ENCODE results near the gene CIBAR2. TPM values are rescaled to one million over a fixed set of nuclear protein-coding genes. Genes with fewer than 3 reads are reported as not detected.

CIBAR2 gene
- total and polyA plus RNA-seq, 10 of the 15 experiments (the other 5 are each of a cell fraction or from before 2014, with no cell fraction given): 0.05 to 0.16 (median 0.07) TPM; not detected in 7

DNA sequence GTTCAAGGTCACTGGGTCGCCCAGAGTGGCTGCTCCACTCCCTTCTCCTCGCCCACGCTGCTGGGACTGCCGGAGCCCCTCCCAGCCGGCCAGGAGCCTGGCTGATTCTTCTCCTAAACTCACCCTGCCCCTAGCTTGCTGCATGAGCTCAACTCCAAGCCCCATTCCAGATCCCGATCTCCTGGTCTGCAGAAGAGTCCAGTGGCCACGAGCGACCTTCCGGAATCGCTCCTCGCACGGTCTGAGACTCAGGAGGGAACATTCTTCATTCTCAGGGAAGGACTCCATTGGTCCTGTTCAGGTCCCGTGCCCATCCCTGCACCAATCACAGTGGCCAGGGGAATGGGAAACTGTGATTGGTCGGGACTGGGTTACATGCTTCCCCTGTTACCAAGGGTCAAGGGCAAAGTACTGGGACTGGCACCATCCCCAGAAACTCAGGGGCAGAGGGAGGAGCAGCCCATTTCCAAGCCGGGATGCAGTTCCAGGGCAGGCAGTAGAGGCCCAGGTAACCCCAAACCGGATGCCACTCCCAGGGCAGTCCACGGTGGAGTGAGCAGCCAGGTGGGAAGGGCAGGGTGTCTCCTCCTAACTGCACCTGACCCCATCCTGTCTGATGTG lies 24.5 kb upstream of the CIBAR2 start:
- in situ Hi-C loops (cut with MboI) (no loop called here), intact Hi-C loops (cut with micrococcal nuclease; ENCODE audit: unreplicated experiment) (loop anchor here (5.0 kb wide), 1 partner anchor 90 kb away; no protein-coding TSS in a partner anchor)
- ATAC-seq: peak; percentile 55
- Histone ChIP-seq H3K4me2 (ENCODE audit: control insufficient read depth, insufficient read depth) (peak overlapping the region; percentile 68), H3K9ac (ENCODE audit: control insufficient read depth, insufficient read depth, low read length) (no peak overlapping the region), H3K27ac (ENCODE audit: control insufficient read depth, insufficient read depth) (no peak overlapping the region), H3K79me2 (ENCODE audit: control insufficient read depth, insufficient read depth, low read length) (no peaks in the 10 kb centered on the region), H3K4me1 (ENCODE audit: control insufficient read depth, insufficient read depth, low read length) (peaks cover 26% of the 10 kb centered on the region), H3K36me3 (ENCODE audit: control insufficient read depth in 2 of 2, insufficient read depth in 2 of 2, low read length in 1 of 2) (no peaks in the 10 kb centered on the region), H3K27me3 (replicated peaks in 1 of 2; ENCODE audit: control insufficient read depth in 2 of 2, insufficient read depth in 2 of 2, low read length in 1 of 2) (no peaks in the 10 kb centered on the region), H4K20me1 (ENCODE audit: control insufficient read depth, insufficient read depth) (no peaks in the 10 kb centered on the region), H3K9me3 (replicated peaks; ENCODE audit: control insufficient read depth, insufficient read depth, low read length) (no peaks in the 10 kb centered on the region; the same call in 2 of the 3 replicates), H3K4me3 (no peak overlapping the region), H2AFZ (ENCODE audit: control insufficient read depth, low read depth, low read length) (peak overlapping the region; percentile 80)
- BruUV-seq (replicated peaks): no TSS peak
- no peak for DNase-seq (ENCODE audit: low read depth, low spot score)
- POLR2A ChIA-PET: no interaction called here
- 0 out of 2 replicates have a peak, but pooled peaks have one; percentile 10 for TF ChIP-seq IKZF1 (conservative IDR thresholded peaks at IDR 0.05)
- TF ChIP-seq SIX5 (IDR thresholded peaks at IDR 0.05; ENCODE audit: low read depth, low read length, severe bottlenecking): no peak
- TF ChIP-seq RFX5 (IDR thresholded peaks at IDR 0.05; ENCODE audit: low read depth, low read length): peak; percentile 64
- 0 out of 2 replicates have a peak, but pooled peaks have one; percentile 43 for TF ChIP-seq NFYB (IDR thresholded peaks at IDR 0.05; ENCODE audit: insufficient read depth, low read depth, low read length)
- 65% methylated on average over 17 of the region's 17 CpGs for WGBS (ENCODE audit: insufficient coverage, insufficient replicate concordance, low lambda C conversion rate, missing lambda C conversion rate)
- SMC1A ChIA-PET (ENCODE audit: uncharacterized antibody, unreplicated experiment): no interaction called here
- FAIRE-seq: no peak
- RAD21 ChIA-PET (ENCODE audit: unreplicated experiment): interaction anchor here (1.2 to 1.3 kb wide), 3 partner anchors 16 to 109 kb away, joined by 3 to 5 read pairs (median 3); no protein-coding TSS in a partner anchor
- CTCF ChIA-PET: interaction anchor here (1.5 to 2.4 kb wide), 3 partner anchors 17 to 22 kb away, joined by 3 to 9 read pairs (median 6); no protein-coding TSS in a partner anchor

DNA sequence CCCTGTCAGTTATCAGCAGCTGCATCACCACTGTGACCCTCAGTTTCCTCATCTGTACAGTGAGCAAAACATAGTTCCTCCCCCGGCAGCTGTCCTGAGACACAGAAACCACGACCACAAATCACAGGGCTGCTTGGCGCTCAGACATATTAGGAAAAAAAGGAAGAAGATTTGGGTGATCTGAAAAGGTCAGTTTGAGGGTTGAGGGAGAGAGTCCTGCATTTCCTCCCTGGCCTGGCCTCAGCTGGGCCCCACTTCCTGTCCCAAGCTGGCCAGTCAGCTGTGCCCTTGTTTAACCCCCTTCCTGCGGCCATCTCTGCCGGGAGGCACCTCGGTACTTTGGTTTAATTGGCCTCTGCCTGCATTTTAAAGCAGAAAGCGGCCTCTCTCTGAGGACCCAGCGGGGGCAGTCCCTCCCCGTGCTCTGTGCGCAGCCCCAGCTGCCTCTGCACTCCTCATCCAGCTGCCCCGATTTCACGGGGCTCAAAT lies 24.0 kb upstream of the CIBAR2 start:
- intact Hi-C loops (cut with micrococcal nuclease; ENCODE audit: unreplicated experiment): loop anchor here (5.0 kb wide), 1 partner anchor 91 kb away; no protein-coding TSS in a partner anchor
- DNase-seq (ENCODE audit: low read depth, low spot score) (peak; percentile 28), ATAC-seq (peak; percentile 78), FAIRE-seq (no peak)
- no peaks in the 10 kb centered on the region for H4K20me1 ChIP-seq (ENCODE audit: control insufficient read depth, insufficient read depth)
- RAD21 ChIA-PET (ENCODE audit: unreplicated experiment): interaction anchor here (1.2 kb wide), 2 partner anchors 91 to 109 kb away, joined by 3 to 5 read pairs; no protein-coding TSS in a partner anchor
- H3K4me3 ChIP-seq: no peak overlapping the region
- H3K4me2 ChIP-seq (ENCODE audit: control insufficient read depth, insufficient read depth): peak overlapping the region; percentile 68
- no peaks in the 10 kb centered on the region; the same call in 2 of the 3 replicates for H3K9me3 ChIP-seq (replicated peaks; ENCODE audit: control insufficient read depth, insufficient read depth, low read length)
- H3K79me2 ChIP-seq (ENCODE audit: control insufficient read depth, insufficient read depth, low read length): no peaks in the 10 kb centered on the region
- SMC1A ChIA-PET (ENCODE audit: uncharacterized antibody, unreplicated experiment): no interaction called here
- H3K9ac ChIP-seq (ENCODE audit: control insufficient read depth, insufficient read depth, low read length): no peak overlapping the region; the same call in 1 of the 2 replicates
- WGBS (ENCODE audit: insufficient coverage, insufficient replicate concordance, low lambda C conversion rate, missing lambda C conversion rate): 9% methylated on average over 12 of the region's 12 CpGs
- peak overlapping the region; percentile 80 for H2AFZ ChIP-seq (ENCODE audit: control insufficient read depth, low read depth, low read length)
- POLR2A ChIA-PET: no interaction called here
- H3K36me3 ChIP-seq (ENCODE audit: control insufficient read depth in 2 of 2, insufficient read depth in 2 of 2, low read length in 1 of 2): no peaks in the 10 kb centered on the region
- H3K27ac ChIP-seq (ENCODE audit: control insufficient read depth, insufficient read depth): no peak overlapping the region
- no peaks in the 10 kb centered on the region for H3K27me3 ChIP-seq (replicated peaks in 1 of 2; ENCODE audit: control insufficient read depth in 2 of 2, insufficient read depth in 2 of 2, low read length in 1 of 2)
- BruUV-seq (replicated peaks): no TSS peak
- peaks cover 26% of the 10 kb centered on the region for H3K4me1 ChIP-seq (ENCODE audit: control insufficient read depth, insufficient read depth, low read length)
- CTCF ChIA-PET: interaction anchor here (1.5 to 2.4 kb wide), 2 partner anchors 16 to 21 kb away, joined by 3 to 9 read pairs; no protein-coding TSS in a partner anchor
- in situ Hi-C loops (cut with MboI): no loop called here
- TF ChIP-seq JUNB (IDR thresholded peaks at IDR 0.05) (no peak), MTA2 (IDR thresholded peaks at IDR 0.05; ENCODE audit: low read depth) (0 out of 2 replicates have a peak, but pooled peaks have one; percentile 33), MXI1 (IDR thresholded peaks at IDR 0.05; ENCODE audit: low read depth, low read length) (no peak), NR2F1 (conservative IDR thresholded peaks at IDR 0.05) (peak; percentile 69)
- TF ChIP-seq, protein P1, sequence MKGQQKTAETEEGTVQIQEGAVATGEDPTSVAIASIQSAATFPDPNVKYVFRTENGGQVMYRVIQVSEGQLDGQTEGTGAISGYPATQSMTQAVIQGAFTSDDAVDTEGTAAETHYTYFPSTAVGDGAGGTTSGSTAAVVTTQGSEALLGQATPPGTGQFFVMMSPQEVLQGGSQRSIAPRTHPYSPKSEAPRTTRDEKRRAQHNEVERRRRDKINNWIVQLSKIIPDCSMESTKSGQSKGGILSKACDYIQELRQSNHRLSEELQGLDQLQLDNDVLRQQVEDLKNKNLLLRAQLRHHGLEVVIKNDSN (IDR thresholded peaks at IDR 0.05; ENCODE audit: borderline replicate concordance, extremely low read length, insufficient read depth, low read depth, low read length): no peak
- TF ChIP-seq, protein P2, sequence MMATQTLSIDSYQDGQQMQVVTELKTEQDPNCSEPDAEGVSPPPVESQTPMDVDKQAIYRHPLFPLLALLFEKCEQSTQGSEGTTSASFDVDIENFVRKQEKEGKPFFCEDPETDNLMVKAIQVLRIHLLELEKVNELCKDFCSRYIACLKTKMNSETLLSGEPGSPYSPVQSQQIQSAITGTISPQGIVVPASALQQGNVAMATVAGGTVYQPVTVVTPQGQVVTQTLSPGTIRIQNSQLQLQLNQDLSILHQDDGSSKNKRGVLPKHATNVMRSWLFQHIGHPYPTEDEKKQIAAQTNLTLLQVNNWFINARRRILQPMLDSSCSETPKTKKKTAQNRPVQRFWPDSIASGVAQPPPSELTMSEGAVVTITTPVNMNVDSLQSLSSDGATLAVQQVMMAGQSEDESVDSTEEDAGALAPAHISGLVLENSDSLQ (IDR thresholded peaks at IDR 0.05): peak; percentile 25; the same call in 1 of the 2 replicates
- TF ChIP-seq, protein P3, sequence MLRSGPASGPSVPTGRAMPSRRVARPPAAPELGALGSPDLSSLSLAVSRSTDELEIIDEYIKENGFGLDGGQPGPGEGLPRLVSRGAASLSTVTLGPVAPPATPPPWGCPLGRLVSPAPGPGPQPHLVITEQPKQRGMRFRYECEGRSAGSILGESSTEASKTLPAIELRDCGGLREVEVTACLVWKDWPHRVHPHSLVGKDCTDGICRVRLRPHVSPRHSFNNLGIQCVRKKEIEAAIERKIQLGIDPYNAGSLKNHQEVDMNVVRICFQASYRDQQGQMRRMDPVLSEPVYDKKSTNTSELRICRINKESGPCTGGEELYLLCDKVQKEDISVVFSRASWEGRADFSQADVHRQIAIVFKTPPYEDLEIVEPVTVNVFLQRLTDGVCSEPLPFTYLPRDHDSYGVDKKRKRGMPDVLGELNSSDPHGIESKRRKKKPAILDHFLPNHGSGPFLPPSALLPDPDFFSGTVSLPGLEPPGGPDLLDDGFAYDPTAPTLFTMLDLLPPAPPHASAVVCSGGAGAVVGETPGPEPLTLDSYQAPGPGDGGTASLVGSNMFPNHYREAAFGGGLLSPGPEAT (IDR thresholded peaks at IDR 0.05; ENCODE audit: low read depth): 0 out of 2 replicates have a peak, but pooled peaks have one; percentile 9
